GM12874 (cell line): ENCODE results near the gene DDAH2.

Experiments
- TF ChIP-seq, protein P1 (sequence below): IDR thresholded peaks from 2 replicates; pipeline ENCODE4 v1.5.1; 2011; ENCODE audit warnings: low read depth, mild to moderate bottlenecking, control low read depth, low read length, moderate library complexity; ENCODE audit not compliant: insufficient read depth

DDAH2 gene

GRCh38 chr6:31722173-31722572 is 6.9 kb downstream of the DDAH2 start:
- TF ChIP-seq, protein P1, sequence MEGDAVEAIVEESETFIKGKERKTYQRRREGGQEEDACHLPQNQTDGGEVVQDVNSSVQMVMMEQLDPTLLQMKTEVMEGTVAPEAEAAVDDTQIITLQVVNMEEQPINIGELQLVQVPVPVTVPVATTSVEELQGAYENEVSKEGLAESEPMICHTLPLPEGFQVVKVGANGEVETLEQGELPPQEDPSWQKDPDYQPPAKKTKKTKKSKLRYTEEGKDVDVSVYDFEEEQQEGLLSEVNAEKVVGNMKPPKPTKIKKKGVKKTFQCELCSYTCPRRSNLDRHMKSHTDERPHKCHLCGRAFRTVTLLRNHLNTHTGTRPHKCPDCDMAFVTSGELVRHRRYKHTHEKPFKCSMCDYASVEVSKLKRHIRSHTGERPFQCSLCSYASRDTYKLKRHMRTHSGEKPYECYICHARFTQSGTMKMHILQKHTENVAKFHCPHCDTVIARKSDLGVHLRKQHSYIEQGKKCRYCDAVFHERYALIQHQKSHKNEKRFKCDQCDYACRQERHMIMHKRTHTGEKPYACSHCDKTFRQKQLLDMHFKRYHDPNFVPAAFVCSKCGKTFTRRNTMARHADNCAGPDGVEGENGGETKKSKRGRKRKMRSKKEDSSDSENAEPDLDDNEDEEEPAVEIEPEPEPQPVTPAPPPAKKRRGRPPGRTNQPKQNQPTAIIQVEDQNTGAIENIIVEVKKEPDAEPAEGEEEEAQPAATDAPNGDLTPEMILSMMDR = no peak

GRCh38 chr6:31721351-31722020 is 7.6 kb downstream of the DDAH2 start, which contains the start of gene LY6G6C:
Gene LY6G6C (minus strand): TSS chr6:31721746. CDS start chr6:31721679, 67 bp downstream.
- TF ChIP-seq, protein P1 = no peak

GRCh38 chr6:31720196-31720770 is 8.8 kb downstream of the DDAH2 start:
- TF ChIP-seq, protein P1 = no peak

DNA sequence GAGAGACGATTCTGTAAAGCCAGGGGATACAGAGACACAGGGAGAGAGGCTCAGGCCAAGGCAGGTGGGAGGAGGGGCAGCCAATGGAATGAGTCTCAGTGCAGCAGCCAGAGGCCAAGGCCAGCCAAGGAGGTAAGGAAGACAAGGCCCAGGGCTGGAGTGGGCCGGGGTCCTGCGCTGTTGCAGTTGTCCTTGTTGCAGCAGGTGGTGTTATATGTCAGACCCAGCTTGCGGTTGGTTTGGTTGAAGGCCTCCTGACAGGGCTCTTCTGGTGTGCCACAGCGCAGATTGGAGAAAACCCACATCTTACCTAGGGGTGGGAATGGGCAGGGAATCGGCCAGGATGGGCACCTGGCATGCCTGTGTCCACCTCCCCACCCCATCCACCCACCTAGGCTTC is 10.1 kb downstream of the DDAH2 start:
- TF ChIP-seq, protein P1 = no peak

- TF ChIP-seq, protein P1 = no peak
Measured at GRCh38 chr6:31718265-31718664, 10.8 kb downstream of the DDAH2 start.

- TF ChIP-seq, protein P1 = no peak
Measured at GRCh38 chr6:31717499-31718222, 11.4 kb downstream of the DDAH2 start.
